HG03469 (cell line): ENCODE measurements around the gene PFKFB3.
A peak's percentile ranks its signal among the peaks of the same experiment; 100 is the strongest.
"Not testable (repeated sequence)": the region's sequence is repeated elsewhere in the genome, so short reads cannot be mapped to it uniquely, and the experiment has no call there.

Source experiments
- ATAC-seq: cut with Tn5 transposase; IDR thresholded peaks from one replicate; pipeline ENCODE4 v1.9.1; 2021; ENCODE audit warnings: mild to moderate bottlenecking, moderate library complexity, moderate number of reproducible peaks; ENCODE audit not compliant: unreplicated experiment

Gene PFKFB3

DNA sequence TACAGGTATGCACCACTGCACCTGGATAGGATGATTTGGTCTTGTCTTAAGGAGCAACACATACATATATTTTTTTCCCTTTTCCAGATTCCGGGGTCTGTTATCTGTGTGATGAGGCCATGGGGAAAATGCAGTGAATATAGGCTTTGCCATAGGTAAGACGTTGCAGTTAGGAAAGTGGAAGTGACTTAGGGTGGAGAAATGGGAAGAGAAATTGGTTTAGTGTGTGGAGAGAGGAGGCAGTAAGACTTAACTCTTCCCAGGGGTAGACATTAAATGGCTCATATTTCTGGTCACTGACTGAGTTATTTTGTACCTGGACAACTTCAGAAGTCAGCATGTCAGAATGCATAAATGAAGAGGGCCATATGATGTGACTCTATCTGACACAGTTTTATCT is 66.7 kb downstream of the PFKFB3 start:
- ATAC-seq, result no peak

DNA sequence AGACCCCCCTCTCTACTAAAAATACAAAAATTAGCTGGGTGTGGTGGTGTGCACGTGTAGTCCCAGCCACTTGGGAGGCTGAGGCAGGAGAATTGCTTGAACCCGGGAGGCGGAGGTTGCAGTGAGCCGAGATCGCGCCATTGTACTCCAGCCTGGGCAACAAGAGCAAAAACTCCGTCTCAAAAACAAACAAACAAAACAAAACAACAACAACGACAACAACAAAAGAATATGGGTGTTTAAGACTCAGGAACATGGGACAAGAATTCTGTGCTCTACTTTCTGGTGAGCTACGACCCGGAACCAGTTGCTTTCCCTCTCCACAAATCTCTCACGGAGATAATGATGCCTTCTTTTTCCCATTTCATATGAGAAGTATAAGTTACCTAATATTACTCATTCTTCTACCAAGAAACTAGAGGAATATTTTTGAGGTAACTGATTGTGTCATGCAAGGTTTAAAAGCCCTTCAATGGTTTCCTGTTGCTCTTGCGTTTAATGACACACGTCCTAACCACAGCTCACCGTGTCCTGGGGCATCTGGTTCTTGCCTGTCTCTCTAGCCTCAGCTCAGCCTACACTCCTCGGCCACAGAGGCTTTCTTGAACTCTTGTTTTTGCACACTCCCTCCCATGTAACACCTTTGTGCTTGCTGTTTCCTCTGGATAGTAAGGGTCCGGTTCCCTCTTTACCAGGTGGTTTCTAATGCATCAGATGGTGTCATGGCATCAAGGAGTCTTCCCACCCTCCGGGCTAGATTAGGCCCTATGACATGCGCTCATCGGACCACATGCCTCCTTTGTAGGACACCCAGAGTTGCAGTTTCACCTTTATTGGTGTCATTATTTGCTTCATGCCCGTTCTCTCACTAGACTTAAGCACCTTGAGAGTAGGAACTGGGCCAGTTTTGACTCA is 67.5 kb downstream of the PFKFB3 start:
- ATAC-seq, result peak; percentile 55

DNA sequence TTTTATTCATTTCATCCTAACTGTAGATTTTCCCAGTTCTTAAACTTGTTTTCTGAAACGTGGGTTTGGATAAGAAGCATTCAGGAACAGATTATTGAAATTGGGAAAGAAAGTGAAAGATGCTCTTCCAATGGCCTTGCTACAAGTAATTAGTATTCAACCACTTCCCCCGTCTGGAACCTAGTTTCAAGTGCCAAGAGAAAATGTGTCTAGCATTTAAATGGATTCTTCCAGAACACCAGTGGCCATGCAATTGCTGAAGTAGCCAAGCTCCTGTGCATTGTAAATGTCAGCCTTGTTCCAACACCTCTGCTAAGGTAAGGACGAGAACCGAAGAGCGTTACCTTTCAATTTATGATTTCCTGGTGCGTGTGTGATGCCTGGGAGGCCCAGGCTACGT is 68.2 kb downstream of the PFKFB3 start:
- ATAC-seq, result no peak

DNA sequence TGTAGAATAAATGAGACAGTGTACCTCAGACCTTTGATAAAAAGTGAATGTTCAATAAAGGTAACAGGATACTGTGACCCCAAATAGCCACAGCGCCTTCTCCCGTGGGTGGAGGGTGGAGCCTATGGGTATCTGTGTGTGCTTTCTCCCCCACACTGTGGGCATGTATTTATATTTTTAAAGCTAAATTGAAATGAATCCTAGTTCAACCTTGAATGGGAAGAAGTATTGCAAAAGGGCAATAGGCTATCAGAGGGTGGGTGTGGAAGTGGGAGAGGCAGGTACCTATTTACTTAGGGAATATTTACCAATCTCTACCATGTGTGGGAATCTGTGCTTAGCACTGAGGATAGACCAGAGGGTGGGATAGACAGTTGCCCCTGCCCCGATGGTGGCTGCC is 68.9 kb downstream of the PFKFB3 start:
- no peak for ATAC-seq

DNA sequence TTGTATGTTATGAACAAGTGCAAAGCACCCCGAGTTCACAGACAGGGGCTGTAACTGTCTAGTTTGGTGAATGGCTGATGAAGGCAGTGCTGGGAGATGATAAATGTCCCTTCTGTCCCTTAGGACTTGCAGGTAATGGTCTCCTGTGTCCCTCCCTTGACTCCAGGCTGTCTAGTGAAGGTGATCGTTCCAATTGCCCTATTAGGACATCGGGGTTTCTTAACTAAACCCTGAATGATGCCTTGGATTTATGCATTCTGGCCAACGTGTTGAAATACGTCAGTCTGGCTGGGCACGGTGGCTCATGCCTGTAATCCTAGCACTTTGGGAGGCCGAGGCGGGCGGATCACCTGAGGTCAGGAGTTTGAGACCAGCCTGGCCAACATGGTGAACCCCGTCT is 69.4 kb downstream of the PFKFB3 start:
- ATAC-seq, result no peak

DNA sequence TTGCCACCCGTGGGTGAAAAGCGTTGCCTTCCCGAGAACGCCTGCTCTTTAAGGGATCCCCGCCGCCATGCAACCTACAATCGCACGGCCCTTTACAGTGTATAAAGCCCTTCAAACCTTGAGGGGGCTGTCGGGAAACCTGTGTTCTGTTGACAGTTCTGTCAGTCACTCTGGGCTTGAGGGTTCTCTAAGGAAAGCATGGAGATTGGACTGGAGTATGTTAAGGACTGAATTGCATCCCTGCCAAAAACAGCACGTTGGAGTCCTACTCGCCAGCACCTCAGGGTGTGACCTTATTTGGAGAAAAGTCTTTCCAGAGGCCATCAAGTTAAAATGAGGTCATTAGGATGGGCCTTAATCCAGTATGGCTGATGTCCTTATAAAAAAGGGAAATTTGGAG is 70.6 kb downstream of the PFKFB3 start:
- ATAC-seq, result no peak

DNA sequence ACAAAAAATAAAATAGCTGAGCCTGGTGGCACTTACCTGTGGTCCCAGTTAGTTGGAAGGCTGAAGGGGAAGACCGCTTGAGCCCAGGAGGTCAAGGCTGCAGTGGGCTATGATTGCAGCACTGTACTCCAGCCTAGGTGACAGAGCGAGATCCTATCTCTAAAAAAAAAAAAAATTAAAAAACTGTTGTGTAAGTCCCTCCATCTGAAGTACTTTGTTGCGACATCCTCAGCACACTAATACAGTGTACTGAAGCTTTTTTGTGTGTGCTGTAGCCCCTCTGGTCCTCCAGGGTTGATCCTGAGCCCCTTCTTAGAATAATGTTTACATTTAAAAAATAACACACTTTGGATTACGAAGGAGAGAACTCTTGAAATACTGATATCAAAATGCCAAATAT is 71.3 kb downstream of the PFKFB3 start:
- ATAC-seq, result no peak

DNA sequence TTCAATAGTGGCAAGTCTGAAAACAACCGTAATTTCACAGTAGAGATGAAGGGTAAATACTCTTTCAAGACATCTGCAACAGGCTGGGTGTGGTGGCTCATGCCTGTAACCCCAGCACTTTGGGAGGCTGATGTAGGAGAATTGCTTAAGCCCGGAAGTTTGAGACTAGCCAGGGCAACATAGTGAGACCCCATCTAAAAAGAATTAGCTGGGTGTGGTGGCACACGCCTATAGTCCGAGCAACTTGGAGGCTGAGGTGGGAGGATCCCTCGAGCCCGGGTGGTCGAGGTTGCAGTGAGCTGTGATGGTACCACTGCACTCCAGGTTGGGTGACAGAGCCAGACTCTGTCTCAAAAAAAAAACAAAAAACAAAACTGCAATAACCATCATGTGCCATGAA is 71.8 kb downstream of the PFKFB3 start:
- ATAC-seq, result no peak

DNA sequence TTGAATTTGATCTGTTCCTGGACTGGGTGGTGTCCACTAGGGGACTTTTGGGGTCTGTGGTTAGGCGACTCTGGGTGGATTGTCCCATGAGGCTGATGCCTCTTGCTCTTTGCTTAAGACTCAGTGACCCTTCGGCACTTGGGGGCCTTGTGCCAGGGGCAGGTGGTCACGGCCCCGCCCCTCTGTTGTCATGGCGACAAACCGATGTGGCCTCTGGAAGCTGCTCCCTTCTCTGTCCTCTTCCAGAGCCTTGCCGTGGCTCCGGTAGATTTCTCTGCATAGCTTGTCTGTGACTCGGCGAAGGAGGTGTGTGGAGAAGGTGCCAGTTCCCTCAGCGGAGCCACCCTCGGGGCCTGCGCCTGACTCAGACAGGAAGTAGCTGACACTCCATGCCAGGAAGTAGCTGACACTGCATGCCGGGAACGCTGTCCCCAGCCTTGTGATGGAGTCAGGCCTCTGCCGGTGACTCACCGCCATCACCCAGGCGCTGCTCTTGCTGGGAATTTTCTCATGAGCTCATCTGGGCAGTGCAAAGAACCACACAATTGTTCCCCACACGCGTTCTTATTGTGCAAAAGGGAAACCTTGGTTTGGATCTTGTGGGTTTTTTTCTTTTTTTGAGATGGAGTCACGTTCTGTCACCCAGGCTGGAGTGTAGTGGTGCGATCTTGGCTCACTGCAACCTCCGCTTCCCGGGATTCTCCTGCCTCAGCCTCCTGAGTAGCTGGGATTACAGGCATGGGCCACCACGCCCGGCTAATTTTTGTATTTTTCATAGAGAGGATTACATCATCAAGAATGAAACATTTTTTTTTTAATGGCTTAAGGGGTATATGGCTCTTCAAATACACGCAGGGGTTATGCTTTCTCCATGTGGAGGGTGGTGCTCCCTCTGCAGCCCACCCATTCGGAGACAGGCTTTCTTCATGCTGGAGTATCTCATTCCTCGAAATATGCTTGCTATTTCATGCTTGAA is 72.6 kb downstream of the PFKFB3 start:
- ATAC-seq, result peak; percentile 55

DNA sequence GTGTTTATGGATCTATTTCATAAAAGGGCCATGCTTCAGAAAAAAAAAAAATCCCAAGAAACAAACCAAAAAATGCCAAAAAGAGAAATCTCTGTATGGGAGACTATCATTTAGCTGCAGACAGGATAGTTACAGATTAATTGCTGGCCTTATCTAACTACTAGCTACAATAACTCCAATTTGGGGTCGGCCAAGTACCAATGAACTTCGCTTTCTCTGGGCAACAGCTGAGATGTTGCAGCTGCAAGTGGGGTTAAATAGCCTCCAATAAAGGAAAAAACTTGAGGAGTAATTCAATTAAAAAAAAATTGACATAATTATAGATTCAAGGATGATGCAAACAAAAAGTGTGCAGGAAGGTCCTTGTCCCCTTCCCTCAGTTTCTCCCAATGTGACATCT is 73.6 kb downstream of the PFKFB3 start:
- ATAC-seq, result no peak

DNA sequence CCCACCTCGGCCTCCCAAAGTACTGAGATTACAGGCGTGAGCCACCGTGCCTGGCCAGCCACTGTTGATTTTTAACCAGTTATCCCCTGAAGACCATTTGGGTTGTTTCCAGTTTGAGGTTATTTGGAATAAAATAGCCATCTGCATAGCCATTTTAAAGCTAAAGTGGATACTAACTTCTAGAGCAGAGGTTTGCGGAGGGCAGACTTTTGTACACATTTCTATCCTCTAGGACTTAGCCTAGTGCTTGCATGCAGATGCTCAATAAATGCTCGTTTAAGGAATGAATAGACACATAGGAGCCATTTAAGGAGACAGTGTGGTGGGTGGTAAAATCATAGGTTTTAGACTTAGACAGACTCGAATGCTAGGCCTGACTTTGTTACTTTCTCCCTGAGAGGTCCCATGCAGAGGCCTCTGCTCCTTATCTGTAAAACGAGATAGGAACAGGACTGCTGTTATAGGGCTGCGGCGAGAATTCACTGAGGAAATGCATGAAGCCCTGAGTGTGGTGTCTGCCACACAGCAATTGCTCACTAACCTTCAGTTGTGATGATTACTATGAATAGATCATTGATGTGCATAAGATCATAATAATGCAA is 75.9 kb downstream of the PFKFB3 start:
- ATAC-seq, result no peak

DNA sequence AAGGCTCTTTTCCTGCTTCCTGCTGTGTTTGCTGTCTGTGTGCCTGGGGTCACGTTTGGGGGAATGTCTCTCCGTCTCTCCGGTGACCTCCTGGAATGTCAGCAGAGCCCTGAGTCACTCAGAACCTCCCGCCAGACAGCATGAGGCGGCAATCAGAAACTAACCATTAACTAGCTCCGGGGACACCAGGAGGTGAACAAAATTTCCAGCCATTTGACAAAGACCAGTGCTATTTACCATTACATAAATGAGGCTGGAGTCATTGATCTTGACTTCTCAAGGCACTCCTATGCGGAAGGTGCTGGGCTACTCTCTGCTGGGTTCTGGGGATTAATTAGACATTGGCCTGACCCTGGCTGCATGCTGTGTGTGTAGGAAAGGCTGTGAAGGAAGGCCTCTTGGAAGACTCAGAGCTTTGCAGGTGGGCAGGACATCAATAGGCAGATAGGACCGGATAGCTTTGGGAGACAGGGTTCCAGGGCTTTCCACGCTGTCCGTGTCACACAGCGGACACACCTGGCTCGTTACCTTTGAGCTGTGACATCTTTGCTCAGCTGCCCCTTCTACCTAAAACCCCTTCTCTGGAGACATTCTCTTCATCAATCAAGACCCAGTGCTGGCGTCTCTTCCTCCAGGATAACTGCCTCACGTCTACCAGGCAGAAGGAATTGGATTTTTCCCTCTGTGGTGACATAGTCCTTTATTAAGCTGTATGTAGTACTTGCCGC is 77.0 kb downstream of the PFKFB3 start:
- ATAC-seq, result no peak

DNA sequence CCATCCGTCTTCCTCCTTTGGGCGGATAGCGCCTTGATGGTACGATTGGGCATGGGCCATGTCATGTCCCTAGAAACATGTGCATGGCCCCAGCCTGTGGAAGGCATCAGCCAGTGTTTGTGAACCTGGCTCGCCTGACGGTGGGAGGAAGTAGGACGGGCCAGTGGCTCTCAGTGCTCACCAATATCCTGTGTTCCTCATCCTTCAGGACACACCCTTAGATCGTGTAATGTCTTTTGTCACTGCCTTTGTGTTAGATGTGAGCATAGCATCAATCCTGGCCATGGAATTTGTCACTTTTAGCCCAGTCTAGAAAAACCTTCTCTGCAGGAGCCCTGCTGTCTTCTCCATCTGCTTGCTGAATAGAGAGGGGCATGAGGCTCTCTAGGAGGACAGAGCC is 77.6 kb downstream of the PFKFB3 start:
- ATAC-seq, result no peak

DNA sequence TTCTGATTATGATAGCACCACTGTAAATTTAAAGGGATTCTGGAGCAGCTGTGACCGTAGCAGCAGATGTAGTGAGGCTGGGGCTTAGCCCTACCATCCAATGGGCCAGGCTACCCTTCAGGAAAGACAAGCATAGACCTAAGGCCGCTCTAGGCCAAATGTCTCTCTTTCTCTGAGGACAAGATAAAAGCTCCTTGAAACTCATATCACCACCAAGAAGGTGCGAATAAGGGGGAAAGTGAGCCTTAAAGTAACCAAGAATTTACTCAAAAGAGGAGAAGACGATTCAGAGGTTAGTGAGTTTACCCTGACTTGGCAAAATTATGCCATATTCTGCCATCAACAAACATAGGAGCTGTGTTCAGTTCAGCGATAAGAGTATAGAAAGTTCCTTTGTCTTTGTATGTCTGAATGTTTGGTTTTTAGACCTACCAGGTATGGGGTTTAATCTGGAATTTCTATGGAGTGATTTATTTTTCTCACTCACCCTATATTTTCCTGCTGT is 79.8 kb downstream of the PFKFB3 start:
- no peak for ATAC-seq

DNA sequence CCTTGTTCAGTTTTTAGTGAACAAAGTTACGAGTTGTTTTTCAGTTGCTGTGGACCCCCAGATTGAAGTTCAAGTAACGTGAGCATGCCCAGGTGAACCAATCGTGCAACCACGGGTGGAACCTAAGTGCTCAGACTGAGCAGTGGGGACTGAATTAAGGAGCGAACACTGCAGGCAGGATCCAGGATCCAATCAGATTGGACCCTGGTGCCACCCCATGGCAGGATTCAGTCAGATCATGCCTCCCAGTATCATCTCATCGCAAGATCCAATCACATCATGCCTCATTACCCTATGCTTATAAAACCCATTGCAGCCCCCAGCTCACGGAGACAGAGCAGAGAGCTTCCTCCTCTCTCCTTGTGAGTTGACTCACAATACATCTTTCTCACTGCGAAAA is 80.9 kb downstream of the PFKFB3 start:
- ATAC-seq, result no peak

DNA sequence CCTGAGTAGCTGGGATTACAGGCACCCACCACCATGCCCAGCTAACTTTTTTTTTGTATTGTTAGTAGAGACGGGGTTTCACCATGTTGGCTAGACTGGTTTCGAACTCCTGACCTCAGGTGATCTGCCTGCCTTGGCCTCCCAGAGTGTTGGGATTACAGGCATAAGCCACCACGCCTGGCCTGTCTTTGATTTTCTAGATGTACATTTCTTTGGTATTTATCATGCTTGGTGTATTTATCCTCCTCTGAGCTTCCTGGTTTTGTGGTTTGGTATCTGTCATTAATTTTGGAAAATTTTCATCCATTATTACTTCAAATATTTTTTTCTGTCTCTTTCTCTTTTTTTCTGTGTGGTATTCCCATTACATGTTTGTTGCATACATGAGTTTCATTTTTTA is 87.9 kb downstream of the PFKFB3 start:
- not testable (repeated sequence) for ATAC-seq

DNA sequence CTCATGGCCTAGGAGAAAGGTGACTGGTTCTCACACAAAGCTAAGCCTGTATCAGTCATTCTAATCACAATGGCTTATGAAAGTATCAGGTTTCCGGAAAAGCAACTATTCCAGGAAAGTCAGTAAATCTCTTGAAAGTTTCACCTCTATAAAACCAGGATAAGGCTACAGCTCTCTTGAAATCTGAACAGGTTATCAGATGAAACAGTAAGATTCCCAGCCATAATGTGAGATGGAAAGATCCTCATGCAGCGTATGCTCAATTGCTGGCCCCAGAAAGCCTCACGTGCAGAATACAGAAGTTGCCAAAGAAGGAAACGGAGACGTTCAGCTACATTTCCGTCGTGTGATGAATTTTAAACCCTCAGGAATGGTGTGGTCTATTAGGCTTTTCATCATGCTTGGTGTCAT is 90.0 kb downstream of the PFKFB3 start:
- no peak for ATAC-seq

DNA sequence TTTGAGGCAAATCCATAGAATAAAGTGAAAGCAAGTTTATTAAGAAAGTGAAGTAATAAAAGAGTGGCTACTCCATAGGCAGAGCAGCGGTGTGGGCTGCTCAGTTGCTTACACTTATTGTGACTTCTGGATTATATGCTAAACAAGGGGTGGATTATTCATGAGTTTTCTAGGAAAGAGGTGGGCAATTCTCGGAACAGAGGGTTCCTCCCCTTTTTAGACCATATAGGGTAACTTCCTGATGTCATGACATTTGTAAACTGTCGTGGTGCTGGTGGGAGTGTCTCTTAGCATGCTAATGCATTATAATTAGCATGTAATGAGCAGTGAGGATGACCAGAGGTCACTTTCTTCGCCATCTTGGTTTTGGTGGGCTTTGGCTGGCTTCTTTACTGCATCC is 93.7 kb downstream of the PFKFB3 start:
- not testable (repeated sequence) for ATAC-seq

DNA sequence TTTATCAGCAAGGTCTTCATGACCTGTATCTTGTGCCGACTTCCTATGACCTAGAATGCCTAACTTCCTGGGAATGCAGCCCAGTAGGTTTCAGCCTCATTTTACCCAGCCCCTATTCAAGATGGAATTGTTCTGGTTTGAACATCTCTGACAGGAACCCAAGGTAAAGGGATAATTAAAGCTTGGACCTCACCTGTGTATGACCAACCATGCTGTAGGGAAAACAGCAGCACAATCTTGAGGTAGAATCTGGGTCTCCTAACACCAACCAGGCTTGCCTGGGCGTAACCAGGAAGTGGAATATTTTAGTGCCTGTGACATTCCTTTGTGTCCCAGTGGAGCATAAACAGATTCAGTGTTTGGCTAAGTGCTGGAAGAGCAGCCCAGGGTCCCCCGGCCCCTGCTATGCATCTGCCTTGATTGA is 94.1 kb downstream of the PFKFB3 start:
- no peak for ATAC-seq

DNA sequence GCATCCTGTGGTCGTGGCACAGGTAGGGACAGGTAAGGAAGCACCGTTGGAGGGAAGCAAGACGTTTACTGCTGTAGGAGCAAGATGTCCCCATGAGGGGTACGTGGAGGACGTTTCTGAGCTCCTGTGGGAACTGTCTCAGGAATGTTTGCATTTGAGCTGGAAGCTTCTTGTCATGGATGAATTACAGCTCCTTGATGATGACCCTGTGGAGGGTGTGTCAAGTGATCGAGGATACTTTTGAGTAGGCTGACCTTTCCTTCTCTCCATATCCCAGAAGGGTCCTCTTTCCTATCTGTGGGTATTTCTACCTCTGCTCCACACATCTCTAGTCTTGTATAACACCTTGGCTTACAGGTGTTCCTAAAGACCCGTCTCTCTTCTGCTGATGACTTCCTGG is 94.8 kb downstream of the PFKFB3 start:
- ATAC-seq, result no peak
